Endothelial cell of umbilical vein (primary cell): ENCODE results near the gene RSPH10B2.
"Not testable (repeated sequence)": the region's sequence is repeated elsewhere in the genome, so short reads cannot be mapped to it uniquely, and the experiment has no call there.

Experiments used
- CTCF ChIP-seq, 2 donors: IDR thresholded peaks; 1 replicate in 1 of 2; 2 replicates in 1 of 2; pipeline ENCODE4 v1.5.1; 2011; ENCODE audit warnings: low read length in 2 of 2, mild to moderate bottlenecking in 2 of 2, moderate library complexity in 2 of 2, control low read depth in 1 of 2, inconsistent platforms in 1 of 2, low read depth in 1 of 2; ENCODE audit not compliant: insufficient read depth in 1 of 2; ENCODE audit errors: extremely low read depth in 1 of 2
- EZH2 ChIP-seq: IDR thresholded peaks from 2 replicates; pipeline ENCODE4 v1.6.1; 2012; ENCODE audit warnings: borderline replicate concordance, low read depth, mild to moderate bottlenecking, moderate library complexity, low read length, inconsistent platforms; ENCODE audit not compliant: severe bottlenecking
- GATA2 ChIP-seq: IDR thresholded peaks from 2 replicates; pipeline ENCODE4 v1.7.0; 2011; ENCODE audit warnings: low read depth, mild to moderate bottlenecking, moderate library complexity, mixed read lengths, low read length; ENCODE audit not compliant: insufficient read length, insufficient read depth
- POLR2AphosphoS5 ChIP-seq: IDR thresholded peaks from 2 replicates; pipeline ENCODE4 v1.6.1; 2012; ENCODE audit warnings: low read depth, mild to moderate bottlenecking, control low read depth, low read length, moderate library complexity; ENCODE audit not compliant: insufficient read depth

GRCh38 chr7:6829616-6830015 lies 75.7 kb downstream of the RSPH10B2 start:
- TF ChIP-seq CTCF (IDR thresholded peaks at IDR 0.05; ENCODE audit: extremely low read depth in 1 of 2, insufficient read depth in 1 of 2, low read depth in 1 of 2, low read length in 2 of 2); POLR2AphosphoS5; EZH2; GATA2: not testable (repeated sequence)
